NCI-H1436 treated with DMSO at 0.1 percent for 48 hours (cell line): Measurements from ENCODE around the gene ZNF318.
"Not testable (repeated sequence)": the region's sequence is repeated elsewhere in the genome, so short reads cannot be mapped to it uniquely, and the experiment has no call there.

ENCODE experiments used
- DNase-seq: peaks from one replicate; lab custom pipeline; 2025; lab: John Stamatoyannopoulos, UW

ZNF318 gene, protein sequence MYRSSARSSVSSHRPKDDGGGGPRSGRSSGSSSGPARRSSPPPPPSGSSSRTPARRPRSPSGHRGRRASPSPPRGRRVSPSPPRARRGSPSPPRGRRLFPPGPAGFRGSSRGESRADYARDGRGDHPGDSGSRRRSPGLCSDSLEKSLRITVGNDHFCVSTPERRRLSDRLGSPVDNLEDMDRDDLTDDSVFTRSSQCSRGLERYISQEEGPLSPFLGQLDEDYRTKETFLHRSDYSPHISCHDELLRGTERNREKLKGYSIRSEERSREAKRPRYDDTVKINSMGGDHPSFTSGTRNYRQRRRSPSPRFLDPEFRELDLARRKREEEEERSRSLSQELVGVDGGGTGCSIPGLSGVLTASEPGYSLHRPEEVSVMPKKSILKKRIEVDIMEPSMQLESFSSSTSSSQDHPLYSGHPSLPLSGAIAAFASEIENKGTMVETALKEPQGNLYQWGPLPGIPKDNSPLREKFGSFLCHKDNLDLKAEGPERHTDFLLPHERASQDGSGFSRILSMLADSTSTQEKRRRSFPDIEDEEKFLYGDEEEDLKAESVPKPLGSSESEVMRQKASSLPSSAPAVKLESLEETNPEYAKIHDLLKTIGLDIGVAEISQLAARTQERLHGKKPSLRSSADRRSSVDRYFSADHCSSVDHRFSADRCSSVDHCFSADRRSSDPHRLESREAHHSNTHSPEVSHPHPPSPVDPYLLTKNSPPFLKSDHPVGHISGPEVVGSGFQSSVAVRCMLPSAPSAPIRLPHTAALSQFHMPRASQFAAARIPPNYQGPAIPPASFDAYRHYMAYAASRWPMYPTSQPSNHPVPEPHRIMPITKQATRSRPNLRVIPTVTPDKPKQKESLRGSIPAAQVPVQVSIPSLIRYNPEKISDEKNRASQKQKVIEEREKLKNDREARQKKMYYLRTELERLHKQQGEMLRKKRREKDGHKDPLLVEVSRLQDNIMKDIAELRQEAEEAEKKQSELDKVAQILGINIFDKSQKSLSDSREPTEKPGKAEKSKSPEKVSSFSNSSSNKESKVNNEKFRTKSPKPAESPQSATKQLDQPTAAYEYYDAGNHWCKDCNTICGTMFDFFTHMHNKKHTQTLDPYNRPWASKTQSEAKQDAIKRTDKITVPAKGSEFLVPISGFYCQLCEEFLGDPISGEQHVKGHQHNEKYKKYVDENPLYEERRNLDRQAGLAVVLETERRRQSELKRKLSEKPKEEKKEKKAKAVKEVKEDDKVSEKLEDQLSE (N-terminal part only)

DNA sequence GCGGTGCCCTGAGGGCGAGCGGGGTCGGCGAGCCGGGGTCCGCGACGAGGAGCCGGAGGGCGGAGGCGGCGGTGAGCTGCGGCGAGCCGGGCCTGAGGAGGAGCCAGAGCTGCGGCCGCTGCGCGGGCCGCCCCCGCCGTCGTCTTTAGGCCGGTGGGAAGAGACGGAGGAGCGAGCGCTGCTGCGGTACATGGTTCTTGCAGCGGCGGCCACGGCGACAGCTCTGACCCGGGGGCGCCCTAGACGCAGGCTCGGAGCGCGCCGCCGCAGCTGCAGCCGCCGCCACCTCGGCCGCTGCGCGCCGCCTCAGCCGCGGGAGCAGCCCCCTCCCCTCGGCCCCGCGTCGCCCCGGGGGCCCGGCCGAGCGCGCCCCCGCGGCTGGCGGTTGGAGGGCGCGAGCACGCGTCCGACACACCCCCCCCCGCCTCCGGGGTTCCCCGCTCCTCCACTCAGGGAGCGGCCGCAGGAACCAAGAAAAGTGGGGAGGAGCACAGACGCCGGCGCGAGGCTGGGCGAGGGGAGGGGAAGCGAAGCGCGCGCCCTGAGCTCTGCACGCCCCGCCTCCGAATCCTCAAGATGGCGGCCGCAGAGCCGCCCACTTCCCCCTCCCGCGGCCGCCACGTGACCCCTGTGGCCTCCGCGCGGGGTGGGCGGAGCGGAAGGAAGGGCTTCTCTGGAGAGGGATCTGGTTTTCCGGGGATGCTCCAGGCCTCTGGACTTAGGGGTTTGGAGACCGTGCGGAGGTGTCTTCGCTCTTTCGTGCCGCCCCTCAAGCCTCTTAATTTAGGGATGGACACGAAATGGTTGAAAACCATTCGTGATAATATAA, at the start of gene ZNF318:
ZNF318 (minus strand) TSS at position 474 of the 829 bp plus-strand sequence; CDS start at position 192, 282 bp downstream.
- DNase-seq, result peak; percentile 87

- no peak for DNase-seq
Observed at GRCh38 chr6:43416935-43417334, 47.5 kb upstream of the ZNF318 start.

- not testable (repeated sequence) for DNase-seq
Observed at GRCh38 chr6:43415275-43415674, 45.8 kb upstream of the ZNF318 start.

DNA sequence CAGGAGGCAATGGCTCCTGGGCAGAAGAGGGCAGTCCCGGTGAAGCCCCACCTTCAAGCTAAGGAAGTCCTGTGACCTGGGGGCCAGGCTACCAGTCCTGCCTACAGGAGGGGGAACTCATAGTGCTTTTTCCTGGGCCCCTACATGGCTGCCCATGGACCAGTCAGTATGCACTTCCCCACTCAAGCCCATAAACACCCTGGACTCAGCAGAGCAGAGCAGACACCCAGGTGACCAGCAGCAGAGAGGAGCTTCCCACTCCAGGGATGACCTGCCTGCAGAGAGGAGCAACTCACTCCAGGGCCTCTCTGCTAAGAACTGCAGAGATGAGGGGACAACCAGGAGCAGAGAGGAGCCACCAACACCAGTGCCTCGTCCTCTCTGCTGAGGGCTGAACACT, 43.6 kb upstream of the ZNF318 start:
- DNase-seq, result no peak

DNA sequence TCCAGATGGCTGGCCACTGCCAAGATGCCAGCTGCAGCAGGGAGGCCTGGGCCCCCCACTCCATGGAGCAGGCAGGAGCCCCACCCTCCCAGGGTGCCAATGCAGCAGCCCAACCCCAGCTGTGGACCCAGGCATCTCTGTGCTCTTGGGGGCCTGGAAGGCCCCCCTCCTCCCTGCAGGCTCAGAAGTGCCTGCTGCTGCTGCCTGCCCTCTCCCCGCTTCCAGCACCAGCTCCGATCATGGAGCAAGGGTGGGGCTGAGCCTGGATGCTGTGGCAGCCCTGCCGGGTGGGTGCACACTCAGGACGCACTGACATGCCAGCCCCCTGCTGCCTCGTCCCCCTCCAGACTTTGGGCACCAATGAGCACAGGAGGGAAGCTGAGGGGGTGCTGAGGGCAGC, 43.1 kb upstream of the ZNF318 start:
- no peak for DNase-seq

DNA sequence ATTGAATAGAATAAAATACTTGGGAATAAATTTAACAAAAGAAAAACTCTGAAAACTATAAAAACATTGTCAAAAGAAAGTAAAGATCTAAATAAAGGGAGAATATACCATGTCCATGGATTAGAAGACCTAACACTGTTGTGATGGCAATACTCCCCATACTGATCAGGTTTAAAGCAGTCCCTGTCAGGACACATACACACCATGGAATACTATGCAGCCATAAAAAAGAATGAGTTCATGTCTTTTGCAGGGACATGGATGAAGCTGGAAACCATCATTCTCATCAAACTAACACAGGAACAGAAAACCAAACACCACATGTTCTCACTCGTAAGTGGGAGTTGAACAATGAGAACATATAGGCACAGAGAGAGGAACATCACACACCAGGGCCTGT, 41.3 kb upstream of the ZNF318 start:
- not testable (repeated sequence) for DNase-seq

GRCh38 chr6:43408259-43408658, 38.8 kb upstream of the ZNF318 start:
- DNase-seq, result no peak

DNA sequence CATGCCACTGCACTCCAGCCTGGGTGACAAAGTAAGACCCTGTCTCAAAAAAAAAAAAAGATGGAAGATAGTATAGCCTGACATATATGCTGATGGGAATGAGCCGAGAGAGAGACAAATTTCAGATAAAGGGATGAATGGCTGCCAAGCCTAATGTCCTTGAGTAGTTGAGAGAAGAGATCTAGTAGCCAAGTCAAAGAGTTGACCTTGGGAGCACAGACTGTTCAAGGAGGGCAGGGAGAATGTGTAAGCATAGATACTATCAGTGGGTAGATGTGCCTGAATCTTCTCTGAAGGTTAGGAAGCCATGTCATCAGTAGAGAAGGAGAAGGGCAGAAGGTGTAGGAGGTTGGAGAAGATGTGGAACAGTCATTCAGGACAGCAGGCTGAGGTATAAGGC, 37.8 kb upstream of the ZNF318 start:
- DNase-seq, result no peak

DNA sequence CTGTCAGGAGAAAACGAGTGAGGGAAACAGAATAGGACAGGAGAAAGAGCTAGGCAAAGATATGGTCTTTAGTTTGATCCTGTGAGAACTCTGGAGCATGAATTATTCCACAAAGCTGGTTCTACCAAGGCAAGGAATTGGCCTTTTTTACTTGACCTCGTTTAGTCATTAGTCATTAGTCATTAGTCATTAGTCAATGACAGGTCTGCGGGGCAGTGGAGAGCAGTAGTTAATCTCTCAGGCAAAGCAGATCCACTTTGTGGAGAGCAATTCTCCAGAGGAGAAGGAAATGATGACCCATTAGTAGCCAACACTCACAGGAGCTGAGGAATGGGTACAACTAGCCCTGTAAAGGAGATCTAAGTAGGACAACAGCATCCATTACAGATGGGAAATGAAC, 35.9 kb upstream of the ZNF318 start:
- no peak for DNase-seq

GRCh38 chr6:43402820-43403219, 33.4 kb upstream of the ZNF318 start:
- DNase-seq, result no peak

DNA sequence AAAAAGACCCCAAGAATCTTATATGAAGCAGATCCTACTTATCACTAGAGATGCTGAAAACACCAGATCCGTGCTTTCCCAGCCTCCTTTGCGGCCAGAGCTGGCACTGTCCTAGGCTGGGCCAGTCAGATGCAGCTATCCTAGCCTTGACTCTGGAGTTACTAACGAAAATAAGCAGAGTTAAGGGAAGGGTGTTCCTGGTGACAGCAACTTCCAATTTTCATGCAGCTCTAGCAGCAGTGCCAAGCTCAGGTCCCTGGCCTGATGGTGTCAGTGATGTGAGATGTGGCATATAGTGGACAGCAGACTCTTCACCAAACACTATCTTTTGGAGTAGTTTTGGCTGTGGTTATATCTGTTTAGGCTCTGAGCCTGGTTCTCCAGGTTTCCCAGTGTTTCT, 32.3 kb upstream of the ZNF318 start:
- DNase-seq, result no peak

- DNase-seq, result no peak
Observed at GRCh38 chr6:43399932-43400487, 30.6 kb upstream of the ZNF318 start.

- DNase-seq, result no peak
Observed at GRCh38 chr6:43396408-43397149, 27.1 kb upstream of the ZNF318 start.

DNA sequence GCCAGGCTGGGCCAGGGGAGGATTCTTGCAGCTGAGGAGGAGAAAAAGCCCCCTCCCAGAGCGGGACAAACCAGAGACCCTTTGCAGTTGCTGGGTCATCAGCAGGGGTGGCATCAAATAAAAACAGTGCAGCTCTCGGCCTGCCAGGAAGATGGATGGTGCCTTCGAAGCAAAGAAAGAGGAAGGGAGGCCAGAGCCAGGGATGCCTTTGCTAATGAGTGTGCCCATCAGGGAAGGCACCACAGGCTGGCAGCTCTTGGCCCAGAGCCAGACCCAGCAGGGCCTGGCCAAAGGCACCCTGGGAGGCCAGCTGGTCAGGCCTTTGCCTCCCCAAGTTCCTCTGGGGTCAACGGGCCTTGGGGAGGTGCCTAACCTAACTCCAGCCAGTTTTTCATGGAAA, 26.3 kb upstream of the ZNF318 start:
- no peak for DNase-seq

- DNase-seq, result no peak
Observed at GRCh38 chr6:43394982-43395381, 25.5 kb upstream of the ZNF318 start.

GRCh38 chr6:43393602-43394001, 24.2 kb upstream of the ZNF318 start:
- DNase-seq, result no peak

DNA sequence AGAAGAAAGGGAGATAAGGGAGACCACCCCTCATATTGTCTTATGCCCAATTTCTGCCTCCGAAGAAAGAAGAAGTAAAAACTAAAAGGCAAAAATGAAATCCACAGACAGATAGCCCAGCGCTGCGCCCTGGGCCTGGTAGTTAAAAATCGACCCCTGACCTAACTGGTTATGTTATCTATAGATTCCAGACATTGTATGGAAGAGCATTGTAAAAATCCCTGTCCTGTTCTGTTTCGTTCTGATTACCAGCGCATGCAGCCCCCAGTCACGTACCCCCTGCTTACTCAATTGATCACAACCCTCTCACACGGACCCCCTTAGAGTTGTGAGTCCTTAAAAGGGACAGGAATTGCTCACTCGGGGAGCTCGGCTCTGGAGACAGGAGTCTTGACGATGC, 23.7 kb upstream of the ZNF318 start:
- DNase-seq, result not testable (repeated sequence)

GRCh38 chr6:43391440-43392031, 22.1 kb upstream of the ZNF318 start:
- DNase-seq, result no peak

DNA sequence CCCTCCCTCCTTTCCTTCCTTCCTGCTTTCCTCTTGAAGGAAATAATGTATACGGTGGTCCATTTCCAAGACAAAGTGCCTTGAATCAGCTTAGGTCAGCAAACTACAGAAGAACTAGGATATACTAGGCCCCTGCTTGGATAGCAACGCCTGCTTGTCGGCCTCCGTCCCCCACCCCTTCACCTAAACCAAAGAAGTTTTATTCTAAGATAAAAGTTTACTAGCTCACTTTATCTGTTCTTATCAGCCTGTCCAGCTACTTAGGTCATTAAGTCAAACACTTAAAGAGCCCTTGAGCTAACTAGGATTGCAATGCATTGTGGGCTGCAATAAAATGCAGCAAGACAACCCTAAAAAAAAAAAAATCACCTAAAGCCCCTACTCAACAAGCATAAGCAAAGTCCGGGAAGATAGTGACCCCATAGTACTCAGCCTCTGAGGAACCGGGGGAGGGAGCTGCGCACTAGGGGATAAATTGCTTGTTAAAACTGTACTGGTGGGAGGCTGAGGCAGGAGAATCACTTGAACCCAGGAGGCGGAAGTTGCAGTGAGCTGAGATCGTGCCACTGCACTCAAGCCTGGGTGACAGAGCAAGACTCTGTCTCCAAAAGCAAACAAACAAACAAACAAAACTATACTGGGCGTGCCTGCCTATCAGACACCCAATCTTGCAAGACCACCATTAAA, 21.4 kb upstream of the ZNF318 start:
- DNase-seq, result not testable (repeated sequence)
